SK-N-SH treated with all-trans-retinoic acid at 6 μM for 48 hours (cell line): Measurements from ENCODE around the gene PODNL1.

Experiments used
- ESRRG ChIP-seq: fragments of 250-450 bp; sonication (Bioruptor Pico); IDR thresholded peaks from 2 replicates; pipeline ENCODE4 v1.6.1; 2021; ENCODE audit warnings: mild to moderate bottlenecking
- ISL1 ChIP-seq: fragments of 250-450 bp; sonication (Bioruptor Pico); IDR thresholded peaks from 2 replicates; pipeline ENCODE4 v2.1.2; 2022; ENCODE audit warnings: mild to moderate bottlenecking, moderate library complexity
- PATZ1 ChIP-seq: fragments of 250-450 bp; sonication (Bioruptor Pico); IDR thresholded peaks from 2 replicates; pipeline ENCODE4 v1.8.0; 2020; ENCODE audit warnings: mild to moderate bottlenecking, moderate library complexity, borderline replicate concordance
- PPARA ChIP-seq: fragments of 250-450 bp; sonication (Bioruptor Pico); IDR thresholded peaks from 2 replicates; pipeline ENCODE4 v1.5.0; 2020; ENCODE audit warnings: mild to moderate bottlenecking, borderline replicate concordance
- RARB ChIP-seq: fragments of 250-450 bp; sonication (Bioruptor Pico); IDR thresholded peaks from 2 replicates; pipeline ENCODE4 v1.8.0; 2021; ENCODE audit warnings: mild to moderate bottlenecking, moderate library complexity
- ZC3H10 ChIP-seq: fragments of 250-450 bp; sonication (Bioruptor Pico); IDR thresholded peaks from 2 replicates; pipeline ENCODE4 v1.5.1; 2021; ENCODE audit warnings: mild to moderate bottlenecking, moderate library complexity
- ZNF8 ChIP-seq: fragments of 450-650 bp; formaldehyde crosslinking; IDR thresholded peaks from 2 replicates; pipeline ENCODE4 v1.5.0; 2020; ENCODE audit warnings: mild to moderate bottlenecking, moderate library complexity

DNA sequence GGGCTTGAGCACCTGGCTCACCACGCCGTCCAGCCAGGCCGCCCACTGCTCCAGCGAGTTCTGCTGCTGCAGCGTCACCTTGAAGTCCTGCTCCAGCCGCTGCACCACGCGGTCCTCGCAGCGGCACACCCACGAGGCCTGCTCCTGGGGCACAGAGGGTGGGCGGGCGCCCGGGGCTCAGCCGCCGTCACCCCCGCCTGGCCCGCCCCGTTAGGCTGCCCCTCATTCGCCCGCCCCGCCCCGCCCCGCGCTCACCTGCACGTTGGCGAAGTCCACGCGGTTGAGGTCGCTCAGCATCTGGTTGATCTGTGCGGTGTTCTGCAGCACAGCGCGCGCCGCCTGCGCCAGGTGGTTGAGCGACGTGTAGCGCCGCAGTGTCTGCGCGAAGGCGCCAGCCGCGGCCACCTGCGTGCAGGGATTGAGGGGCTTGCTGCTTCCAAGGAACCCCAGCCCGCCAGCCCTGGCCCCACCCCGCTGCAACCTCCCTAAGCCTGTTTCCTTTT is 25.4 kb upstream of the PODNL1 start:
- no peak for TF ChIP-seq PATZ1 (CRISPR knock-in tag)
- no peak for TF ChIP-seq ISL1 (CRISPR knock-in tag)
- TF ChIP-seq RARB (CRISPR knock-in tag) = no peak
- no peak for TF ChIP-seq PPARA
- TF ChIP-seq ESRRG (CRISPR knock-in tag) = no peak
- TF ChIP-seq ZNF8 (CRISPR knock-in tag) = no peak
- no peak for TF ChIP-seq ZC3H10 (CRISPR knock-in tag)
